Stomach (tissue), 9 donors: Measurements from ENCODE around the gene PLXNA2. TPM values are rescaled to one million over a fixed set of nuclear protein-coding genes. Genes with fewer than 3 reads are reported as not detected.
A peak's percentile ranks its signal among the peaks of the same experiment; 100 is the strongest.

ENCODE experiments used
- DNase-seq, 2 donors: peaks; one replicate each; pipeline versions ENCODE4 v3.0.0 to v3.0.0-alpha.2; 2013 to 2019
- H3K27ac ChIP-seq, 5 donors: fragments of 200-600 bp in 4 of 5; sonication (generic) in 4 of 5; one replicate each; pipeline ENCODE4 v1.5.1; 2013 to 2019; ENCODE audit warnings: mild to moderate bottlenecking in 1 of 5, moderate library complexity in 1 of 5
- H3K27me3 ChIP-seq, 3 donors: fragments of 200-600 bp; sonication (generic); one replicate each; pipeline ENCODE4 v1.5.1; 2017 to 2019; ENCODE audit warnings: mixed run types in 1 of 3
- H3K36me3 ChIP-seq, 4 donors: fragments of 200-600 bp; sonication (generic); 1 replicate in 3 of 4; 2 replicates in 1 of 4; pipeline ENCODE4 v1.5.1; 2016 to 2019
- H3K4me1 ChIP-seq, 4 donors: fragments of 200-600 bp; sonication (generic); one replicate each; pipeline ENCODE4 v1.5.1; 2016 to 2019
- H3K4me3 ChIP-seq, 4 donors: fragments of 200-600 bp; sonication (generic) in 3 of 4; one replicate each; pipeline ENCODE4 v1.5.1; 2016 to 2019; ENCODE audit warnings: mild to moderate bottlenecking in 1 of 4
- H3K9me3 ChIP-seq, 4 donors: fragments of 200-600 bp; sonication (generic); one replicate each; pipeline ENCODE4 v1.5.1; 2016 to 2019
- CTCF ChIP-seq, 7 experiments: fragments of 450-650 bp in 4 of 7; fragments of 200-600 bp in 3 of 7; sonication (generic) in 3 of 7; IDR thresholded peaks; one replicate each; pipeline ENCODE4 v1.5.1; 2016 to 2019; ENCODE audit warnings: antibody characterized with exemption in 7 of 7, control low read depth in 2 of 7, mild to moderate bottlenecking in 1 of 7
- EP300 ChIP-seq: sonication (generic); formaldehyde crosslinking; IDR thresholded peaks from one replicate; pipeline ENCODE4 v1.6.1; 2017; ENCODE audit warnings: antibody characterized with exemption
- POLR2A ChIP-seq, 4 donors: fragments of 450-650 bp; IDR thresholded peaks; one replicate each; pipeline ENCODE4 v1.6.1; 2016; ENCODE audit warnings: antibody characterized with exemption in 4 of 4, control low read depth in 2 of 4, mild to moderate bottlenecking in 1 of 4, moderate library complexity in 1 of 4
- POLR2AphosphoS5 ChIP-seq, 3 donors: sonication (generic); formaldehyde crosslinking; IDR thresholded peaks; one replicate each; pipeline ENCODE4 v1.6.1; 2016; ENCODE audit warnings: antibody characterized with exemption in 3 of 3
- WGBS, 5 donors: extraction: QIAGEN DNeasy Blood & Tissue Kit in 3 of 5; methylation state at CpG; one replicate each; pipeline versions ENCODE4 v1.1.5 to v1.1.7; 2013 to 2018; 5-methylcytosine and 5-hydroxymethylcytosine counted together
- intact Hi-C: fragments of 100-400 bp; cut with DNase I; formaldehyde crosslinking; loops from one replicate; pipeline ENCODE4 v1.15.1; 2023; ENCODE audit warnings: low total_unique reads
- polyA plus RNA-seq, 3 donors: library from polyadenylated mRNA; stranded (reverse); fragments of 200-250 nt; gene quantifications; one replicate each; pipeline ENCODE4 v1.2.3, GENCODE V29; 2013
- total RNA-seq, 5 donors: library from RNA; depleted of rRNA; stranded (reverse); fragments of >200 nt; gene quantifications; one replicate each; pipeline versions ENCODE4 v1.1.0 to v1.2.3, GENCODE V29; 2014 to 2016
- donor health status: healthy with polysubstance abuse.
- donor health status: Bipolar disorder and iron deficiency.
- donor health status: healthy.

PLXNA2 gene
- total and polyA plus RNA-seq, 8 donors = 2.7 to 185 (median 28.7) TPM

- peaks cover 0 to 3% (median 0%) of the 10 kb centered on the region in 4 donors for H3K36me3 ChIP-seq
- WGBS, 5 donors = 11 to 63% (median 31%) methylated on average over 2 to 5 of the region's 5 CpGs
- intact Hi-C loops = no loop called here
- H3K9me3 ChIP-seq = no peaks in the 10 kb centered on the region
- no peaks in the 10 kb centered on the region for H3K27me3 ChIP-seq
- DNase-seq = peak; percentile 78 to 84
- TF ChIP-seq POLR2A (IDR thresholded peaks at IDR 0.05) (no peak), POLR2AphosphoS5 (IDR thresholded peaks at IDR 0.05) (peak; percentile 25 to 49 (median 44))
- peaks cover 75 to 100% (median 89%) of the 10 kb centered on the region in 4 donors for H3K4me1 ChIP-seq
- no peak overlapping the region for H3K4me3 ChIP-seq
- H3K27ac ChIP-seq = peak overlapping the region; percentile 68 to 97 (median 92)
These were observed 10.6 kb downstream of the PLXNA2 start for GRCh38 chr1:208233546-208233945.

GRCh38 chr1:208232662-208233038 is 11.5 kb downstream of the PLXNA2 start:
- 63 to 82% (median 72%) methylated on average over 3 of the region's 3 CpGs for WGBS, 5 donors
- peaks cover 0 to 3% (median 0%) of the 10 kb centered on the region in 4 donors for H3K36me3 ChIP-seq
- H3K27me3 ChIP-seq = no peaks in the 10 kb centered on the region
- TF ChIP-seq EP300 (no peak), CTCF (IDR thresholded peaks at IDR 0.05) (no peak), POLR2A (IDR thresholded peaks at IDR 0.05) (no peak), POLR2AphosphoS5 (IDR thresholded peaks at IDR 0.05) (no peak)
- intact Hi-C loops = no loop called here
- H3K4me1 ChIP-seq = peaks cover 76 to 100% (median 90%) of the 10 kb centered on the region in 4 donors
- no peaks in the 10 kb centered on the region for H3K9me3 ChIP-seq
- no peak overlapping the region for H3K4me3 ChIP-seq
- H3K27ac ChIP-seq = peak overlapping the region; percentile 13 to 97 (median 92)
- DNase-seq = no peak

GRCh38 chr1:208231881-208232661 is 12.1 kb downstream of the PLXNA2 start:
- Histone ChIP-seq H3K9me3 (no peaks in the 10 kb centered on the region), H3K4me3 (no peak overlapping the region), H3K27ac (peak overlapping the region; percentile 19 to 97 (median 92)), H3K36me3 (peaks cover 0 to 3% (median 0%) of the 10 kb centered on the region in 4 donors), H3K4me1 (peaks cover 77 to 100% (median 90%) of the 10 kb centered on the region in 4 donors), H3K27me3 (no peaks in the 10 kb centered on the region)
- DNase-seq = no peak
- intact Hi-C loops = no loop called here
- WGBS, 5 donors = 43 to 51% (median 49%) methylated on average over 7 of the region's 7 CpGs
- TF ChIP-seq EP300 (no peak), POLR2AphosphoS5 (IDR thresholded peaks at IDR 0.05) (no peak), POLR2A (IDR thresholded peaks at IDR 0.05) (no peak), CTCF (IDR thresholded peaks at IDR 0.05) (no peak)

GRCh38 chr1:208230668-208231529 is 13.3 kb downstream of the PLXNA2 start:
- no peak for DNase-seq
- peaks cover 73 to 100% (median 90%) of the 10 kb centered on the region in 4 donors for H3K4me1 ChIP-seq
- peaks cover 0 to 3% (median 0%) of the 10 kb centered on the region in 4 donors for H3K36me3 ChIP-seq
- WGBS, 5 donors = 53 to 75% (median 60%) methylated on average over 15 of the region's 15 CpGs
- no peak for TF ChIP-seq EP300
- peak overlapping the region in 4 of 5 donors; percentile 32 to 97 (median 92) for H3K27ac ChIP-seq
- H3K4me3 ChIP-seq = no peak overlapping the region
- no peaks in the 10 kb centered on the region for H3K27me3 ChIP-seq
- H3K9me3 ChIP-seq = no peaks in the 10 kb centered on the region
- intact Hi-C loops = no loop called here

- H3K27me3 ChIP-seq = no peaks in the 10 kb centered on the region
- H3K4me1 ChIP-seq = peaks cover 56 to 92% (median 72%) of the 10 kb centered on the region in 4 donors
- DNase-seq = no peak
- no peak for TF ChIP-seq POLR2AphosphoS5 (IDR thresholded peaks at IDR 0.05)
- intact Hi-C loops = no loop called here
- H3K36me3 ChIP-seq = peaks cover 0 to 3% (median 0%) of the 10 kb centered on the region in 4 donors
- H3K9me3 ChIP-seq = no peaks in the 10 kb centered on the region
- no peak overlapping the region for H3K4me3 ChIP-seq
- peak overlapping the region in 4 of 5 donors; percentile 63 to 76 (median 70) for H3K27ac ChIP-seq
- WGBS, 5 donors = 64 to 85% (median 73%) methylated on average over 2 of the region's 2 CpGs
These were observed 15.6 kb downstream of the PLXNA2 start for GRCh38 chr1:208228550-208228949.
